CD4-positive, alpha-beta T cell treated with Interleukin-12 subunit alpha and Interleukin-12 subunit beta, for 1 hour (primary cell): Measurements from ENCODE around the gene ADH1B.
"Not testable (repeated sequence)": the region's sequence is repeated elsewhere in the genome, so short reads cannot be mapped to it uniquely, and the experiment has no call there.

Source experiments
- DNase-seq: peaks from one replicate; pipeline ENCODE4 v3.0.0-alpha.2; 2020

ADH1B gene

GRCh38 chr4:99321241-99322191 is at the start of gene ADH1B:
ADH1B (minus strand) TSS chr4:99321401; CDS start chr4:99321331, 70 bp downstream.
- no peak for DNase-seq

- not testable (repeated sequence) for DNase-seq
These were observed 46.6 kb upstream of the ADH1B start for GRCh38 chr4:99367817-99368216.

DNA sequence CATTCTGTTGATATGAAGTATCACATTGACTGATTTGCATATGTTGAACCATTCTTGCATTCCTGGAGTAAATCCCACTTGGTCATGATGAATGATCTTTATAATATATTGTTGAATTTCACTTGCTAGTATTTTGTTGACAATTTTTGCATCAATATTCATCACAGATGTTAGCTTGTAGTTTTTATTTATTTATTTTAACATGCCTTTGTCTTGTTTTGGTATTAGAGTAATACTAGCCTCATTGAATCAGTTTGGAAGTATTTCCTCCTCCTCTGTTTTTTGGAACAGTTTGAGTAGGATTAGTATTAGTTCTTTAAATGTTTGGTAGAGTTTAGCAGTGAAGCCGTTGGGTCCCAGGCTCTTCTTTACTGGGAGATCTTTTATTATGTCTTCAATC is 45.3 kb upstream of the ADH1B start:
- no peak for DNase-seq

DNA sequence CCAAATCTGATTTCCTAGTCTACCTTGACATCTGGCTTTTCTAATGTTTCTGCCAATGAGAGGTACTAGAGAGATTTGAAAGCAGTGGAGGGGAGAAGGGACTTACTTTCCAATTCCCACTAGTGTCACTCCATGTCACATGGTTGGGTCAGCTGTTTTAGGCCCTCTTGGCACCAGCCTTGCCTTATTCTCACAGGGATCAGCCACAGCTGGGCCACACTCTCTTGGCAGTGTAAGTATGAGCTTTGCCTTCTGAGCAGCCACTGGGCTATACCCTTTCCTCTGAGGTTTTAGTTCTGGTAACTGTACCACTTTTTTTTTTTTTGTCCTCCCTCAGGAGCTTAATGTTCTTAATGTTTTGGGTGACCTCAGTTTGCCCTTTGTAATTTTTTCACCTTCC is 41.6 kb upstream of the ADH1B start:
- no peak for DNase-seq

GRCh38 chr4:99361899-99362275 is 40.7 kb upstream of the ADH1B start:
- no peak for DNase-seq

- no peak for DNase-seq
These were observed 40.2 kb upstream of the ADH1B start for GRCh38 chr4:99361268-99361898.

GRCh38 chr4:99359480-99360204 is 38.4 kb upstream of the ADH1B start:
- DNase-seq, result no peak

GRCh38 chr4:99357948-99358347 is 36.7 kb upstream of the ADH1B start:
- DNase-seq, result no peak

DNA sequence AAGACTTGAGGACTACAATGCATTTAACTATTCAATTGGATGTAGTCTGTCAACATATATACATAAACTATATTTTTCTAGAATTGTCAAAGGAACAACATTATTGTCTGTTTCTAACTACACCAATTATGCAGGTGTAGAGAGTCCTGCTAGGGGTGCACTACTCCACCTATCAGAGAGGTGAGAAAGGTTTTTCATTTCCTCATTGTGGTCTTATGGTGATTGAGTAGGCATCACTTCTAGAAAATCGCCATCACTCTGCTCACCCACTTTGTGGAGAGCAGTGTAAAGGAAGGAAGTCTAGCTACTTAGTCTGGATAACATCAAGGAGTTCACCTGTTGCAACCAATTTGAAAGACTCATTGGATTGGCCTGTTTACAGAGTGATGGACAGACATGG is 35.8 kb upstream of the ADH1B start:
- DNase-seq, result no peak

GRCh38 chr4:99356149-99356548 is 34.9 kb upstream of the ADH1B start:
- DNase-seq, result not testable (repeated sequence)

DNA sequence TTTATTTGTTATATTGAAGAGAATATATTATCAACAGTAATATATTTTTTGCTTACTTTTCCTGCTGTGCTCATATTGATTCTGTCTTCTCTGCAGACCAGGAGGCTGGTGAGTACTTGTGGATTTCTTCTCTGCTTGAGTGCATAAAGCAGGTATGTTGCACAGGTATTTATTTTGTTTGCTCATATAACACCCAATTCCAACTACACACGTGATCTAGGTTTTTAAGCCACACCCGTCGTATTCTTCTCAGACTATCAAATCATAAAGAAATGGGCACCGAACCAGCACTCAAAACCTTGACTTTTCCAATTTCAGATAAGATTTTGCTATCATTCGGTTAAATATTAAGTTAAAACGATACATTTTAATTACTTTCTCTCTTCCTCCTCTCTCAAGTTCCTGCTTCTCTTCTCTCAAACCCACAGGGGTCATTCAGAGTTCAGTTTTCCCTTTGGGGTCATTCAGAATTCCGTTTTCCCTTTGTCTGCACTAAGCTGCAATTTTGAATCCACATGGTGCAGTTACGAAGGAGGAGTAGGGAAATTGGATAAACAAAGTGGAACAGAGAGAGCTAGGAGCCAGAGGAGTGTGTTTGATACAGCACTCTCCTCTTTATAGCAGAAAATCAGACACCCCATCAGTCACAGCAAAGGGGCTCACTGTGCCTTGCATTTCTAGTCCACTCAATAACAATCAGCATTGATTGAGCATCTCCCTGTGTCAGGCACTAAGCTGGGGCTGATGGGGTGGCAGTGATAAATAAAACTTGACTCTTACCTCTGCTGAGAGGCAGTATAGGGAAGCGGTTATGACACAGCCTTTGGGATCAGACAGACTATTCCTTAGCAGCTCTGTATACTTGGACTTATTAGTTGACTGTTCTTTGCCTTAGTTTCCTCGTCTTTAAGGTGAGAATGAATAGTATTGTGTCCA is 31.7 kb upstream of the ADH1B start, which contains the start of gene ADH1C:
Gene ADH1C (minus strand): TSS at position 145 of the 936 bp plus-strand sequence. CDS start 71 bp downstream, at position 74.
- no peak for DNase-seq

GRCh38 chr4:99351487-99351886 is 30.3 kb upstream of the ADH1B start:
- DNase-seq, result no peak

DNA sequence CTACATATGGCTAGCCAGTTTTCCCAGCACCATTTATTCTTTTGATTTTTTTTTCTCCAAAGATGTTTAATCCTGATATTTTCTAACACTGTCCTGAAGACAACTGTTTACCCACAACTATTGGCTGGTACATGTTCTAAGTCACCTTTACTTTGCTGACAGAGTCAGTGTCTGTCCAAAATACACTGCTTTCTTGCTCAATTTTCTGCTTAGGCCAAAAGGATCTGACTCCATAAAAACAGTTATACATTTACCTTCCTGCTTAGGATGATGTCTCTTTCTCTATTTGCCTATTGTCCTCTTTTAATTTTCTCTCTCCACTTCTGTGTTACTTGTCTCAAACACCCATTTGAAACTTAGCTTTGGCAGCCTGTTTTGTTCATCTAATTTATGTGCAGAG is 28.1 kb upstream of the ADH1B start:
- DNase-seq, result no peak

DNA sequence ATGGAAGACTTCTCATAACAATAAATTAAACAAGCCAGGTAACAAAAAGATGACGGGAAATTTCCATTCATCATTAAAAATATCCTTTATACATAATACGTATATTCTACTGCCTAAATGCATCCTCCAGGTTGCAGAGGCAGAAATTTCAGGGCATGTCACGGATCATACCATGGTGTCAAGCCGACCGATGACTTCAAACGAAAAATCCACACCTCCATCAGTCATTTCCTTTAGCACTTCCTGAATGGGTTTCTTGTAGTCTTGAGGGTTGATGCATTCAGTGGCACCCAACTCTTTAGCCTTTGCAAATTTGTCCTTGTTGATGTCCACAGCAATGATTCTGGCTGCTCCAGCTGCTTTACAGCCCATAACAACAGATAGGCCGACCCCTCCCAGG is 21.4 kb upstream of the ADH1B start:
- not testable (repeated sequence) for DNase-seq

GRCh38 chr4:99341426-99341825 is 20.2 kb upstream of the ADH1B start:
- DNase-seq, result no peak

- DNase-seq, result no peak
These were observed 18.0 kb upstream of the ADH1B start for GRCh38 chr4:99339172-99339571.

DNA sequence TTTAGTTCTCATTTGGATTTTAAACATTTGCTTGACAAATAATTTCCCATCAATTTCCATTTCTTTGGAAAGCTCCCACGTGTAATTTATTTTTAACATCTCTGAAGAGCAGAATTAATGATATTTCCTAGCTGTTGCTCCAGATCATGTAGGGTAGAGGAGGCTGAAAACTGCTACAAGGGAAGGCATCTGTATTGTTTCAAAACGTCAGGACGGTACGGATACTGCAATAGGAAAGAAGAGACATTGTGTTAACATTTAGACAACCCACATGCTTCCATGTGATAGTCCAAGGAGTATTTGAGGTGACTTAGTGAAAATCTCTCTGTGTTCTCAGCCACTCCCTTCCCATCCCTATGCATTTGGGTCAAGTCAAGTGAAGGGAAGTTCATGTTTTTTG is 15.4 kb upstream of the ADH1B start:
- DNase-seq, result no peak

DNA sequence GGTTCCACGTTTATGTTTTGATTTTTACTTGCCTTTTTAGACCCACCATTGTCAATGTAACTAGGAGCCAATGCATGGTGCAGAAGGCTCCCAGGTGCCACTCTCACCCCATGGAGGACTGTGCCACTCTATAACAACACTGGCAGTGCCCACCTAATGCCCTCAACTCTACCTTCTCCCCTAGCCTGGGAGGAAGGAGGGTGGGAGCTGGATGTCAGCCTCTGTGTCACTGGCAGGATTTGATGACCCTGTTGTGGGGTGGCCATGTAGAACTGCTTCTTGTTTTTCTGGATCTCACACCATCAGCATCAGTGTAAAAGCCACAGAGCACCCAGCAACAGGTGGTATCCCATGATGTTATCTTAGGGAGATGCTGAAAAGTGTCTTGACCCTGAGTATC is 13.7 kb upstream of the ADH1B start:
- no peak for DNase-seq

GRCh38 chr4:99330648-99331047 is 9.4 kb upstream of the ADH1B start:
- DNase-seq, result no peak

- DNase-seq, result no peak
These were observed 8.7 kb upstream of the ADH1B start for GRCh38 chr4:99329876-99330275.

DNA sequence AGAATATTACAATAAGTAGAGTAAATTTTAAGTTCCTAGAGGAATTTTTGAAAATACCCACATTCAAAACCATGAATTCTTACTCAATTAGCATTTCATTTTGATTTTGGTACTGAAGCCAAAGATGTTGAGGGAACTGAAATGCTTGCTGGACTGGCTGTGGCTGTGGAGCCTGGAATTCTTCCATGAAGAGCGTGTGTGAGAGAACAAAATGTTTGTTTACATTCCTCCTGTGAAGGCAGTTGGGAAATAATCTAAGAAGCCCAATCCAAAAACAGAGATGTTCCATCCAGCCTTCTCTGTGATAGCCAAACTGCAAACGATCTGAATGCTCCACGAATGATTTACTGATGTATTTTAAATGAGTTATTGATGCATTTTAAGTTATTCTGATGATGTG is 3.8 kb upstream of the ADH1B start:
- DNase-seq, result no peak

- DNase-seq, result no peak
These were observed 3.2 kb upstream of the ADH1B start for GRCh38 chr4:99324361-99324760.
